OCI-LY3 (cell line): Measurements from ENCODE around the gene GPR3.

Experiments
- H2AFZ ChIP-seq: fragments of 200-600, 300-600 bp; shearing (Covaris generic); 2 replicates; pipeline ENCODE4 v1.6.0; 2014; ENCODE audit warnings: antibody characterized with exemption, low read depth, low read length
- H3K27ac ChIP-seq: fragments of 200-600, 300-600 bp; sonication (generic); 2 replicates; pipeline ENCODE4 v1.5.1; 2014; ENCODE audit warnings: mild to moderate bottlenecking, low read length, moderate library complexity, mixed read lengths
- H3K27me3 ChIP-seq: fragments of 200-600, 300-600 bp; sonication (generic); 2 replicates; pipeline ENCODE4 v1.6.1; 2014; ENCODE audit warnings: low read depth, low read length, mixed read lengths
- H3K36me3 ChIP-seq: fragments of 200-600, 300-600 bp; sonication (generic); replicated peaks from 2 replicates; pipeline ENCODE3; 2014; ENCODE audit warnings: low read depth, low read length, mixed read lengths
- H3K4me1 ChIP-seq: fragments of 300-600, 200-600 bp; sonication (generic); 2 replicates; pipeline ENCODE4 v1.6.1; 2014; ENCODE audit warnings: low read length, mixed read lengths
- H3K4me2 ChIP-seq: fragments of 200-600, 300-600 bp; sonication (generic); 2 replicates; pipeline ENCODE4 v1.6.1; 2014; ENCODE audit warnings: low read length, mixed read lengths
- H3K4me3 ChIP-seq: fragments of 300-600, 200-600 bp; sonication (generic); 2 replicates; pipeline ENCODE4 v1.5.1; 2014; ENCODE audit warnings: antibody characterized with exemption, mild to moderate bottlenecking, low read length, moderate library complexity
- H3K79me2 ChIP-seq: fragments of 300-600, 200-600 bp; shearing (Covaris generic); 2 replicates; pipeline ENCODE4 v1.6.1; 2014; ENCODE audit warnings: mild to moderate bottlenecking, low read length, mixed read lengths
- H3K9ac ChIP-seq: fragments of 300-600, 200-600 bp; shearing (Covaris generic); 2 replicates; pipeline ENCODE4 v1.6.0; 2014; ENCODE audit warnings: mild to moderate bottlenecking, low read length, moderate library complexity
- H3K9me3 ChIP-seq: fragments of 200-600, 300-600 bp; shearing (Covaris generic); 2 replicates; pipeline ENCODE4 v1.6.1; 2014; ENCODE audit warnings: low read length, mixed read lengths; ENCODE audit not compliant: insufficient read depth
- H4K20me1 ChIP-seq: fragments of 200-600, 300-600 bp; sonication (generic); 2 replicates; pipeline ENCODE4 v1.6.1; 2016; ENCODE audit warnings: low read length, mixed read lengths; ENCODE audit not compliant: insufficient read depth
- EZH2phosphoT487 ChIP-seq: fragments of 200-600 bp; shearing (Covaris generic); IDR thresholded peaks from 2 replicates; pipeline ENCODE4 v1.6.1; 2018; ENCODE audit warnings: antibody characterized with exemption, mixed run types, low read depth
- TF ChIP-seq, protein P1 (sequence below): fragments of 200-600, 300-600 bp; sonication (generic); IDR thresholded peaks from 2 replicates; pipeline ENCODE4 v1.5.1; 2014; ENCODE audit warnings: antibody characterized with exemption, low read length, low read depth

GPR3 gene

GRCh38 chr1:27356277-27356618 is 36.2 kb upstream of the GPR3 start:
- H3K79me2 ChIP-seq = no peaks in the 10 kb centered on the region
- TF ChIP-seq, protein P1, sequence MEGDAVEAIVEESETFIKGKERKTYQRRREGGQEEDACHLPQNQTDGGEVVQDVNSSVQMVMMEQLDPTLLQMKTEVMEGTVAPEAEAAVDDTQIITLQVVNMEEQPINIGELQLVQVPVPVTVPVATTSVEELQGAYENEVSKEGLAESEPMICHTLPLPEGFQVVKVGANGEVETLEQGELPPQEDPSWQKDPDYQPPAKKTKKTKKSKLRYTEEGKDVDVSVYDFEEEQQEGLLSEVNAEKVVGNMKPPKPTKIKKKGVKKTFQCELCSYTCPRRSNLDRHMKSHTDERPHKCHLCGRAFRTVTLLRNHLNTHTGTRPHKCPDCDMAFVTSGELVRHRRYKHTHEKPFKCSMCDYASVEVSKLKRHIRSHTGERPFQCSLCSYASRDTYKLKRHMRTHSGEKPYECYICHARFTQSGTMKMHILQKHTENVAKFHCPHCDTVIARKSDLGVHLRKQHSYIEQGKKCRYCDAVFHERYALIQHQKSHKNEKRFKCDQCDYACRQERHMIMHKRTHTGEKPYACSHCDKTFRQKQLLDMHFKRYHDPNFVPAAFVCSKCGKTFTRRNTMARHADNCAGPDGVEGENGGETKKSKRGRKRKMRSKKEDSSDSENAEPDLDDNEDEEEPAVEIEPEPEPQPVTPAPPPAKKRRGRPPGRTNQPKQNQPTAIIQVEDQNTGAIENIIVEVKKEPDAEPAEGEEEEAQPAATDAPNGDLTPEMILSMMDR = no peak
- TF ChIP-seq EZH2phosphoT487 = no peak

GRCh38 chr1:27356619-27357280 is 35.7 kb upstream of the GPR3 start:
- no peak for TF ChIP-seq EZH2phosphoT487
- TF ChIP-seq, protein P1 = no peak
- H3K36me3 ChIP-seq = no peaks in the 10 kb centered on the region
- H3K9ac ChIP-seq = peak overlapping the region; percentile 77
- peak overlapping the region; percentile 97 for H3K4me3 ChIP-seq
- H3K79me2 ChIP-seq = no peaks in the 10 kb centered on the region
- H3K27me3 ChIP-seq = peaks cover 6% of the 10 kb centered on the region; the same call in 1 of the 2 replicates
- 0 out of 2 replicates have a peak overlapping the region, but pooled peaks have one; percentile 15 for H3K27ac ChIP-seq
- no peaks in the 10 kb centered on the region for H3K9me3 ChIP-seq
- H3K4me1 ChIP-seq = peaks cover 21% of the 10 kb centered on the region
- H3K4me2 ChIP-seq = peak overlapping the region; percentile 100
- peak overlapping the region; percentile 90 for H2AFZ ChIP-seq
- no peaks in the 10 kb centered on the region for H4K20me1 ChIP-seq

More at GRCh38 chr1:27356277-27356618, 36.2 kb upstream of the GPR3 start:
- Histone ChIP-seq H3K4me2 (peak overlapping the region; percentile 100), H3K27ac (no peak overlapping the region), H4K20me1 (no peaks in the 10 kb centered on the region), H3K4me3 (peak overlapping the region; percentile 97), H3K27me3 (peaks cover 6% of the 10 kb centered on the region; the same call in 1 of the 2 replicates), H3K4me1 (peaks cover 21% of the 10 kb centered on the region), H2AFZ (0 out of 2 replicates have a peak overlapping the region, but pooled peaks have one; percentile 90), H3K9ac (peak overlapping the region; percentile 77; the same call in 1 of the 2 replicates), H3K36me3 (no peaks in the 10 kb centered on the region), H3K9me3 (no peaks in the 10 kb centered on the region)

DNA sequence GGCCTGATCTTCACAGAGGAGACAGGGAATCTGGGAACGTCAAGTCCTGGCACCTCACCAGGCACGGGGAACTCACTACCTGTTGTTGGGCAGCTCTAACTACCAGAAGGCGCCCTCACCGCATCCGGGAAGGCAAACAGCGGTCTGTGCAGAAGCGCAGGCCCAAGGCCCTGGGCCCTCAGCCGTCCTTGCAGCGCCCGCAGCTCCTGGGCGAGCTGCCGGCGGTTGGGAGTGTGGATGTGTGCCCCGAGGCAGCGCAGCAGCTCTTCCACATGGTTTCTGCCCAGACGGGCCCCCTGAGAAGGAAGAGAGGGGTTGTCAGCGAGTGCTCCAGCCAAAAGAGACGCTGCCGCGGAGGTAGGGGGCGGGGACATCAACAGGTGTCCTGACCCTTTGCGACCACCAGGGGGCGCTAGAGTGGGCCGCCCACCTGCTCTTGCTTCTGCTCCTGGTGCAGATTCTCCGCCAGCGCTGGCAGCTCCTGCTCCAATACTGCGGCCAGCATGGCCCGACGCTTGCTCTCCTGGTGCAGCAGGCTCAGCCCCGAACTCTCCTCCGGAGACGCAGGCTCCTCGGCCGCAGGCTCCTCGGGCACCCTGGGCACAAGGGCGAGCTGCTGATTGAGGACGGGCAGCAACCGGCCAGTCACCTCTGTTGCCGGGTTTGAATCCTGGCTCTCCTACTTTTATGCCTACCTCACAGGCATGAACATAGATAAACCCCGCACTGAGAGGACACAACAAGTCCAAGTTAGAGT is 35.0 kb upstream of the GPR3 start:
- Histone ChIP-seq H3K79me2 (no peaks in the 10 kb centered on the region), H2AFZ (peak overlapping the region; percentile 90), H4K20me1 (no peaks in the 10 kb centered on the region), H3K27me3 (peaks cover 6% of the 10 kb centered on the region; the same call in 1 of the 2 replicates), H3K4me3 (peak overlapping the region; percentile 97), H3K4me2 (peak overlapping the region; percentile 100), H3K4me1 (peaks cover 21% of the 10 kb centered on the region), H3K9me3 (no peaks in the 10 kb centered on the region), H3K36me3 (no peaks in the 10 kb centered on the region), H3K27ac (0 out of 2 replicates have a peak overlapping the region, but pooled peaks have one; percentile 15), H3K9ac (peak overlapping the region; percentile 77)
- TF ChIP-seq EZH2phosphoT487 = no peak
- TF ChIP-seq, protein P1 = peak; percentile 70
